NCI-H2196 (cell line): Measurements from ENCODE around the gene TLE1.
"Not testable (repeated sequence)": the region's sequence is repeated elsewhere in the genome, so short reads cannot be mapped to it uniquely, and the experiment has no call there.

Experiments
- DNase-seq: peaks from one replicate; lab custom pipeline; 2025; ENCODE audit not compliant: unreplicated experiment; lab: John Stamatoyannopoulos, UW

TLE1 gene

DNA sequence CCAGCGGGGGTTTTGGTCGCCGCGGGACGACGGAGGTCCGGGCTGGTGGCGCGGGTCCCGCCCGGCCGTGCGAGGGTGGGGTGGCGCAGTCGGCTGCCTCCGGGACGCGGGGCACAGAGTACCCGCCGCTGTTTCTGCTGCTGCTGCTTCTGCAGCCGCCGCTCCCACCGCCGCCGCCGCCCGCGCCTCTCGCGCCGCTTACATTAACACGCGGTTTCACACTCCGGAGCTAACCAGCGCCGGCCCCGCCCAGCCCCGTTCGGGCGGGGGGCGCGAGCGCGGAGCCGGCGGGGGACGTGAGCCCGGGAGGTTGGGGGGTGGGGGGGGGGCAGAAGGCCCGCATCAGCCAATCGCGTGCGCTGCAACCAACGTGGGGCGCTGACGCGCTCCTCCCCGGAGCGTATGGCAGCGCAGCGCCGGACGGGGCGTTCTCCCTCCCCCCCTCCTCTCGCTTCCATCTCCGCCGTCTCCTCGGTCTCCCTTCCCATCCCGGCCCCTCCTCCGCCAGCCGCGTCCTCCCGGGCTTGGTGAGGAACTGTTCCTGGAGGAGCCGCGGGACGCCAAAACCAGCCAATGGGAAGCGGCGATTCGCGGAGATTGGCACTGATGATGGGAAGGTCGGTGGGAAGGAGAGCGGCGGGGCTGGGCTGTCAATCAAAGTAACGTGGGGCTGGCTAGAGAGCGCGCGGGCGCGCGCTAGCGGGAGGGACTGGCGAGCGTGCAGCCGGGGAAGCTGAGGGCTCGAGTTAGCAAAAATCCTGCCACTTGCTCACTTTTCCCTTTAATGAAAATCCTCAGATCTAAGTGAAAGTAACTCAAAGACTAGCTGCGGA is at the start of gene TLE1:
TLE1 (minus strand) TSS at position 205 of the 833 bp plus-strand sequence. CDS start 1,307 bp downstream, outside the sequence.
- peak; percentile 98 for DNase-seq

DNA sequence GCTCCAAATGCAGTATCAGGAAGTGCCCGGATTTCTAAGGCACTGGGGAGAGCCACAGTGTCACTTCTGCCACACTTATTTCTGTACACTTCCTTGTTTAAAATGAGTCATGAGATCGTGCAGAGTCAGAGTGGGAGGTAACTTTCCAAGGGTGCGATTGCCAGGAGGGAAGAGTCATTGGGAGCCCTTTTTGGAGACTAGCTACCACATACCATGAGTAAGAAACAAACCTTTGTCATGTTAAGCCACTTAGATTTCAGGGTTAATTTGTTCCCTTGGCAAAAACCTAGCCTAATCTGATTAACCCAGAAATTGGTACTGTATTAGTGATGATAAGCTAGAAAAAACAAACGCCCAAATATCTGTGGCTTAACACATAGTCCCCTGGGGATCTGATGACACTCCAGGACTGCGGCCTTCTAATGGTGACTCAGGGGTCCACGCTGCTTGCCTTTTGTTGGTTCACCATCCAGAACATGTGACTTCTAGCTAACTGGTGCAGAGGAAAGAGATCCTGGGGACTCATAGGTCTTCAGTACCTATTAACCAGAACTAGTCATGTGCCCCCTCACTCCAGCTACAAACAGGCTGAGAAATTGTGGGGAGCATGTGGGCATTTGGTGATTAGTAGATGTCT is 48.6 kb upstream of the TLE1 start:
- DNase-seq: no peak

DNA sequence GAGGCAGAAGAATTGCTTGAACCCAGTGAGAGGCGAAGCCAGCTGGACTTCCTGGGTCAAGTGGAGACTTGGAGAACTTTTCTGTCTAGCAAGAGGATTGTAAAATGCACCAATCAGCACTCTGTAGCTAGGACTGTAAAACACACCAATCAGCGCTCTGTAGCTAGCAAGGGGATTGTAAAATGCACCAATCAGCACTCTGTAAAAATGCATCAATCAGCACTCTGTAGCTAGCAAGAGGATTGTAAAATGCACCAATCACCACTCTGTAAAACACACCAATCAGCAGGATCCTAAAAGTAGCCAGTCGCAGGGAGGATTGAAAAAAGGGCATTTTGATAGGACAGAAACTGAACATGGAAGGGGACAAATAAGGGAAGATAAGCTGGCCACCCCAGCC is 41.2 kb upstream of the TLE1 start:
- DNase-seq: not testable (repeated sequence)

DNA sequence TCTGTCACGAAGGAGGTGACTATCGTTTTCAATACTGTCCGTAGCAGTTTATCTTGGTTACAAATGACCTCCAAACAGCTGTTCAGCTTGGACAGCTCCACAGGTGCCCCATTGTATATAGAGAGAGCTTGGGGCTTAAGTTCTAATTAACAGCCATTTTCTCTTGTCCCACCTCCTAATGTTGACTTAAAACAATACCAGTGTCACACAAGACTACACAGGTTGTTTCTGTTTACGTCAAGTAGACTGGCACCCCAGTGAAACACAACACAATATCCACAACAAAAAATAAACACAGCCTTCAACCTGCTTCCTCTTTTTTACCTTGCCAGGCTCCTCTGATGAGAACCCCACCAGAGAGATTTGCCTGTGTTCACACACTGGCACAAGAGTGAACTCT is 39.8 kb upstream of the TLE1 start:
- DNase-seq: no peak

GRCh38 chr9:81724242-81724889 is 35.0 kb upstream of the TLE1 start:
- peak; percentile 56 for DNase-seq

GRCh38 chr9:81722277-81722676 is 32.9 kb upstream of the TLE1 start:
- no peak for DNase-seq

- DNase-seq: no peak
These were observed 31.2 kb upstream of the TLE1 start for GRCh38 chr9:81720450-81721086.

DNA sequence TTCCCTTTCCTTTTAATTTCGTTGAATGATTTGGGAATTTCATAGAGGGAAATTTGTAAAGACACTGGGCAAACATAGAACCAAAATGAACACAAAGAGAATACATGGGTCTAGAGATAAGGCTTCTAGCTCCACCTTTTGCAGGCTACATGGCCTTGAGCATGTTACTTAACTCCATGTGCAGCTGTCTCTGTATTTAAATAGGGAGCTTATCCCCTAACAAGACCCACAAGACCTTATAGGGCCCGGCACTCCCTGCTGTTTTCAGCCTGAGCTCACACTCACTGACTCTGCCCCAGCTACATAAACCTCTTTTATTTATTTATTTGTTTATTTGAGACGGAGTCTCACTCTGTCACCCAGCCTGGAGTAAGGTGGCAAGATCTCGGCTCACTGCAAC is 30.6 kb upstream of the TLE1 start:
- DNase-seq: no peak

- no peak for DNase-seq
These were observed 28.9 kb upstream of the TLE1 start for GRCh38 chr9:81718244-81718643.

GRCh38 chr9:81717747-81718077 is 28.4 kb upstream of the TLE1 start:
- DNase-seq: no peak

DNA sequence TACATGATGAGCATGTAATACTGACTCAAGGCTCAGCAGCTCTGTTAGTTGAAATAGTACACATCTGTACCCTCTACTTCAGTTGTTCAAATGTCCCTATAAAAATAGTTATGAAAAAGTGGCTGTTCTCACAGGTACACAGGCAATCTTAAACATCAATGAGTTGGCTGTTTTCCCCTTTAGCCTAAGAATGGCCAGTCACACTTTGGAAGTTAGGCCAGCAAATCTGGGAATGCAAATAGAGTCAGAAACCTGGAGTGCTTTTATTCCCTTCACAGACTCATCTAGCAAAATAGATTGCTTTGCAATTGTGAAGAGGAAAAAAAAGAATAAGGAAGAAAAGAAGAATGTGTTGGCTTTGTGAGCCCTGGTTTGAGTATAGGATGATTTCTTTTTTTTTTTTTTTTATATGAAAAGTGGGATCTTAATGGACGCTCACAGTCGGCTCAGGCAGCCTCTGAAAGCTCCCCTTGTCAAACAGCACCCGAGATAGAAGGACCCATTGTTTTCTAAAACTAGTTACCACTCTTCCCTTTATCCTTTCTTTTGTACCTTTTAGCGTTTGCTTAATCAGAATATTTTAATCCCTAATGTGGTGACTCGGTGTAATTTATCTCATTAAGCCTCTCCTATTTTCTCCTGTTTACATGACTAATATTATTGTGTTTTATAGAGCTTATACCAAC is 27.9 kb upstream of the TLE1 start:
- DNase-seq: no peak

- no peak for DNase-seq
These were observed 27.1 kb upstream of the TLE1 start for GRCh38 chr9:81716409-81716808.

DNA sequence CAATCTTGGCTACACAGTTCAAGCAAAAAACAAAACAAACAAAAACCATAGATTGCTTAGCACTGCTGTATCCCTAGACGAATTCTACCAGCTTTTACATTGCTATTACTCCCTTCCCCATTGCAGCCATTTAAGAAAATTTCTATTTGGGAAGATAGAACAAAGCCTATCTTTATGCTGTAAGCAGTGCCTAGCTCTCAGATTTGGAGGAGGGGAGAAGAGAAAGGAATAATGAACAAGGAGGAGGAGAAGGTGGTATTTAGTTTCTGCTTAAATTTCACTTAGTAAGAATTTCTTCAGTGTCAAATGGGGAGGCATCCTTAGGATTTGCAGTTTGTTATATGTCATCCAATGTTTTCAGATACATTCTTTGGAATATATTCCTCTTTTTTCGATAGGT is 16.2 kb upstream of the TLE1 start:
- no peak for DNase-seq

GRCh38 chr9:81694541-81694940 is 5.2 kb upstream of the TLE1 start:
- DNase-seq: no peak

GRCh38 chr9:81693671-81694378 is 4.5 kb upstream of the TLE1 start:
- DNase-seq: no peak

DNA sequence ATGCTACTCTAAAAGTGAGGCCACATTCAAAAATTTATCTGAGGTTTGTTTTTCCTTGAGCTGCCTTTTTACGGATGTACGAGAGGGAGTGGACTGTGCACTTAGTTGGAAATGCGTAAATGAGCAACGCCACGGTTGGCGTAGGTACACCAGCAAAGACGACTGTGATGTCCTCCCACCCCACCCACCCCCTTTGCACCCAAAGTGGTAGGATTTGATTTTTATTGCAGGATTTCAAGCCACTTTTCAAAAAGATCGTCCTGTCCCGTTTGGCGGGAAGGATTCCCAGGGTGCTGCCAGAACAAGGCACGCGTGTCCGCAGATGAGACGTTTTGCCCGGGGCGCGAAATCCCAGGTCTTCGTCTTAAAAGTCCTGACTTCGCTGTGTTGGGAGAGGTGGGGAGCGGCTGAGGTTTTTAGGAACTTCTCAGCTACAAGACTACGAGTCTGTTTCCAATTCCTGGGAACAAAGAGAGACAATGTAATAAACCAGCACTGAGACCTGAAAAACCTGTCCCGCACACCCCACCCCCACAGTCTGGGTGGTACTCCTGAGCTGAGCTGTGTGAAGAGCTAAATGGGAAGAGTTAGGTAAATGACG is 1.0 kb upstream of the TLE1 start:
- peak; percentile 50 for DNase-seq

- not testable (repeated sequence) for DNase-seq
These were observed 329 bp downstream of the TLE1 start for GRCh38 chr9:81689093-81689342.

- DNase-seq: peak; percentile 30
These were observed 870 bp downstream of the TLE1 start for GRCh38 chr9:81688262-81689092.

DNA sequence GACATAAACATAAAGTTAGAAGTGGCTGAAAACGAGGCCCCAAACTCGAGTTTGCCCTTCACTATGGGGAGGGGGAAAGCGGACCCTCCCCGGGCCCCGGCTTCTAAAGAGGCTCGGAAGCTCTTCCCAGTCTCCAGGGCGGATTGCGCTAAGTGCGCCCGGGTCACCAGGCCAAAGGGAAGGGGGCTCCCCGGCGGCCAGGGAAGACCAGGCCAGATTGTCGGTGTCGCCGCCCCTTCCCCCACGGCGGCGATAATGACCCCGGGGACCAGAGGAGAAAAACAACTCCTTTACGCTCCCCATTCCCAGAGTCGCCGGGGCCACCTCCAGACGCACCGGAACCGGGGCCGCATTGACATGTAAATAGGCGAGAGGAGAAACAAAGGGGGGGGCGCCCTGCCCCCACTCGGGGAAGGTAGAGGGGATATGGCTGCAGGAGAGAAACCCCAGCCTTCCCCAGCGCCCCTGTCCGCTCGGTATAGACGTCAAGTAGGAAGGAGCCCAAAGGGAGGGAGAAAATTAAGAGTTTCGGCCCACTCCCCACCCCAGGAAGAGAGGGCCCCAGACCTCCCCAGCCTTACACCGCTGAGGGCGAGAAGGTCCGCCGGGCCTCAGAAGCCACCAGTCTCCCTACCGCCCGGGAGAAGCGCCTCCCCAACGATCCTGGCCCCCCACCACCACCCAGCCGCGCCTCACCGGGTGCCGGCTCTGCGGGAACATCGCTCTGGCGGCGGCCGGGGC is 1.7 kb downstream of the TLE1 start:
- DNase-seq: no peak
